ENCODE data around the gene AMPD3.

The AMPD3 gene

GRCh38 chr11:10503777-10504480 lies 48.9 kb downstream of the AMPD3 start:
- DNase-seq (ENCODE audit: low spot score), result no peak

GRCh38 chr11:10504490-10504889 lies 49.4 kb downstream of the AMPD3 start:
- no peak for DNase-seq (ENCODE audit: low spot score)

GRCh38 chr11:10505278-10506007 lies 50.4 kb downstream of the AMPD3 start:
- DNase-seq (ENCODE audit: low spot score), result no peak

- no peak for DNase-seq (ENCODE audit: low spot score)
Observed at GRCh38 chr11:10506008-10506370, 50.9 kb downstream of the AMPD3 start.

- no peak for DNase-seq (ENCODE audit: low spot score)
Observed at GRCh38 chr11:10511181-10511621, 56.1 kb downstream of the AMPD3 start.

GRCh38 chr11:10514202-10514601 lies 59.1 kb downstream of the AMPD3 start:
- no peak for DNase-seq (ENCODE audit: low spot score)

- peak; percentile 32 for DNase-seq (ENCODE audit: low spot score)
Observed at GRCh38 chr11:10514709-10515108, 59.6 kb downstream of the AMPD3 start.

GRCh38 chr11:10515418-10515817 lies 60.4 kb downstream of the AMPD3 start:
- DNase-seq (ENCODE audit: low spot score), result no peak

- DNase-seq (ENCODE audit: low spot score), result no peak
Observed at GRCh38 chr11:10518123-10518522, 63.1 kb downstream of the AMPD3 start.

- DNase-seq (ENCODE audit: low spot score), result no peak
Observed at GRCh38 chr11:10518891-10519290, 63.8 kb downstream of the AMPD3 start.

GRCh38 chr11:10519630-10520029 lies 64.6 kb downstream of the AMPD3 start:
- no peak for DNase-seq (ENCODE audit: low spot score)

- no peak for DNase-seq (ENCODE audit: low spot score)
Observed at GRCh38 chr11:10520562-10520961, 65.5 kb downstream of the AMPD3 start.

GRCh38 chr11:10522276-10522675 lies 67.2 kb downstream of the AMPD3 start:
- DNase-seq (ENCODE audit: low spot score), result no peak

GRCh38 chr11:10522921-10523320 lies 67.9 kb downstream of the AMPD3 start:
- no peak for DNase-seq (ENCODE audit: low spot score)

GRCh38 chr11:10524471-10524870 lies 69.4 kb downstream of the AMPD3 start:
- DNase-seq (ENCODE audit: low spot score), result no peak

GRCh38 chr11:10526974-10527918 lies 72.2 kb downstream of the AMPD3 start:
- DNase-seq (ENCODE audit: low spot score), result no peak

GRCh38 chr11:10528121-10528520 lies 73.1 kb downstream of the AMPD3 start:
- no peak for DNase-seq (ENCODE audit: low spot score)

GRCh38 chr11:10529279-10529678 lies 74.2 kb downstream of the AMPD3 start:
- peak; percentile 22 for DNase-seq (ENCODE audit: low spot score)

GRCh38 chr11:10532526-10532925 lies 77.5 kb downstream of the AMPD3 start:
- no peak for DNase-seq (ENCODE audit: low spot score)

- DNase-seq (ENCODE audit: low spot score), result no peak
Observed at GRCh38 chr11:10533323-10533722, 78.3 kb downstream of the AMPD3 start.

GRCh38 chr11:10534316-10534715 lies 79.3 kb downstream of the AMPD3 start:
- no peak for DNase-seq (ENCODE audit: low spot score)

GRCh38 chr11:10537600-10537999 lies 82.5 kb downstream of the AMPD3 start:
- DNase-seq (ENCODE audit: low spot score), result no peak

GRCh38 chr11:10538924-10539323 lies 83.9 kb downstream of the AMPD3 start:
- DNase-seq (ENCODE audit: low spot score), result no peak
